ENCODE measurements around the gene IFI27L1.
A peak's percentile ranks its signal among the peaks of the same experiment; 100 is the strongest.
"Not testable (repeated sequence)": the region's sequence is repeated elsewhere in the genome, so short reads cannot be mapped to it uniquely, and the experiment has no call there.

IFI27L1 gene

GRCh38 chr14:94047581-94047980 is 33.5 kb upstream of the IFI27L1 start:
- FAIRE-seq (no peak), DNase-seq (ENCODE audit: extremely low spot score, insufficient read length, low read depth) (no peak)

- no peak for DNase-seq (ENCODE audit: extremely low spot score, insufficient read length, low read depth)
- no peak for FAIRE-seq
These were observed 32.2 kb upstream of the IFI27L1 start for GRCh38 chr14:94048691-94049624.

GRCh38 chr14:94049625-94050023 is 31.5 kb upstream of the IFI27L1 start:
- DNase-seq (ENCODE audit: extremely low spot score, insufficient read length, low read depth) (no peak), FAIRE-seq (no peak)

GRCh38 chr14:94050231-94050880 is 30.8 kb upstream of the IFI27L1 start:
- FAIRE-seq, result no peak
- DNase-seq (ENCODE audit: extremely low spot score, insufficient read length, low read depth), result no peak

- DNase-seq (ENCODE audit: extremely low spot score, insufficient read length, low read depth), result no peak
These were observed 30.0 kb upstream of the IFI27L1 start for GRCh38 chr14:94051115-94051514.

GRCh38 chr14:94051779-94052178 is 29.3 kb upstream of the IFI27L1 start:
- DNase-seq (ENCODE audit: extremely low spot score, insufficient read length, low read depth) (no peak), FAIRE-seq (no peak)

More at GRCh38 chr14:94051115-94051514, 30.0 kb upstream of the IFI27L1 start:
- no peak for FAIRE-seq

- FAIRE-seq (no peak), DNase-seq (ENCODE audit: extremely low spot score, insufficient read length, low read depth) (no peak)
These were observed 28.9 kb upstream of the IFI27L1 start for GRCh38 chr14:94052199-94052598.

GRCh38 chr14:94052662-94053061 is 28.4 kb upstream of the IFI27L1 start:
- no peak for DNase-seq (ENCODE audit: extremely low spot score, insufficient read length, low read depth)
- FAIRE-seq, result no peak

- FAIRE-seq, result no peak
These were observed 26.7 kb upstream of the IFI27L1 start for GRCh38 chr14:94054401-94054800.

GRCh38 chr14:94054936-94055335 is 26.2 kb upstream of the IFI27L1 start:
- FAIRE-seq, result no peak
- DNase-seq (ENCODE audit: extremely low spot score, insufficient read length, low read depth), result no peak

More at GRCh38 chr14:94054401-94054800, 26.7 kb upstream of the IFI27L1 start:
- no peak for DNase-seq (ENCODE audit: extremely low spot score, insufficient read length, low read depth)

- DNase-seq (ENCODE audit: extremely low spot score, insufficient read length, low read depth) (no peak), FAIRE-seq (peak; percentile 67)
These were observed 24.4 kb upstream of the IFI27L1 start for GRCh38 chr14:94056579-94057308.

- FAIRE-seq (no peak), DNase-seq (ENCODE audit: extremely low spot score, insufficient read length, low read depth) (no peak)
These were observed 22.9 kb upstream of the IFI27L1 start for GRCh38 chr14:94058128-94058673.

- no peak for DNase-seq (ENCODE audit: extremely low spot score, insufficient read length, low read depth)
- FAIRE-seq, result no peak
These were observed 22.4 kb upstream of the IFI27L1 start for GRCh38 chr14:94058674-94059138.

GRCh38 chr14:94059998-94060397 is 21.1 kb upstream of the IFI27L1 start:
- FAIRE-seq (no peak), DNase-seq (ENCODE audit: extremely low spot score, insufficient read length, low read depth) (no peak)

- DNase-seq (ENCODE audit: extremely low spot score, insufficient read length, low read depth) (no peak), FAIRE-seq (no peak)
These were observed 18.7 kb upstream of the IFI27L1 start for GRCh38 chr14:94062344-94062940.

GRCh38 chr14:94066089-94066676 is 14.9 kb upstream of the IFI27L1 start:
- no peak for DNase-seq (ENCODE audit: extremely low spot score, insufficient read length, low read depth)
- FAIRE-seq, result no peak

GRCh38 chr14:94072076-94072475 is 9.0 kb upstream of the IFI27L1 start:
- not testable (repeated sequence) for DNase-seq (ENCODE audit: extremely low spot score, insufficient read length, low read depth)

GRCh38 chr14:94074534-94074933 is 6.6 kb upstream of the IFI27L1 start:
- FAIRE-seq (no peak), DNase-seq (ENCODE audit: extremely low spot score, insufficient read length, low read depth) (no peak)

More at GRCh38 chr14:94072076-94072475, 9.0 kb upstream of the IFI27L1 start:
- FAIRE-seq, result not testable (repeated sequence)

- DNase-seq (ENCODE audit: extremely low spot score, insufficient read length, low read depth) (no peak), FAIRE-seq (no peak)
These were observed 6.1 kb upstream of the IFI27L1 start for GRCh38 chr14:94075008-94075407.

Measured in GM18507 (cell line).